Measurements from ENCODE around the gene IRF2BP1.
A peak's percentile ranks its signal among the peaks of the same experiment; 100 is the strongest.

The IRF2BP1 gene, protein sequence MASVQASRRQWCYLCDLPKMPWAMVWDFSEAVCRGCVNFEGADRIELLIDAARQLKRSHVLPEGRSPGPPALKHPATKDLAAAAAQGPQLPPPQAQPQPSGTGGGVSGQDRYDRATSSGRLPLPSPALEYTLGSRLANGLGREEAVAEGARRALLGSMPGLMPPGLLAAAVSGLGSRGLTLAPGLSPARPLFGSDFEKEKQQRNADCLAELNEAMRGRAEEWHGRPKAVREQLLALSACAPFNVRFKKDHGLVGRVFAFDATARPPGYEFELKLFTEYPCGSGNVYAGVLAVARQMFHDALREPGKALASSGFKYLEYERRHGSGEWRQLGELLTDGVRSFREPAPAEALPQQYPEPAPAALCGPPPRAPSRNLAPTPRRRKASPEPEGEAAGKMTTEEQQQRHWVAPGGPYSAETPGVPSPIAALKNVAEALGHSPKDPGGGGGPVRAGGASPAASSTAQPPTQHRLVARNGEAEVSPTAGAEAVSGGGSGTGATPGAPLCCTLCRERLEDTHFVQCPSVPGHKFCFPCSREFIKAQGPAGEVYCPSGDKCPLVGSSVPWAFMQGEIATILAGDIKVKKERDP

GRCh38 chr19:45885556-45886426, at the start of gene IRF2BP1:
Gene IRF2BP1, minus strand, starts transcription at chr19:45886141. Its CDS starts 367 bp downstream, at chr19:45885774.
- peak; percentile 71 to 81 (median 79) for DNase-seq (ENCODE audit: low read depth in 4 of 4, low spot score in 1 of 4)

DNA sequence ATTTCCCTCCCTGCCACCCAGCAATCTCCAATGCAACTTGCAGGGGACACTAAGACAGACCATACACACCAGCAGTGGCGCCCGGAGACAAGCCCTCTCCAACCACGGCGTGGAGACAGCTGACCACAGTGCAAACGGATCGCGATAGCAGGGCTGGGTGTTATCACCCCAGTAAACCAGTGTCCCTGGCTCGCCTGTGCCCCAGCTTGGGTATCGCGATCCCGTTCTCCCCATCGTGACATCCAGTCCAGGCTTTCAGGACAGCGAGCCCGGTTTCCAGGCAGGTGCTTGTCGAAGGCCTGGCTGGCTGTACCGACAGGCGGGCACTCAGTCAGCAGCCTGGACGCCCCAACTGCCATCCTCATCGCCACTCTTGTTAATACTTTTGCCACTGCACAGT, 49.3 kb upstream of the IRF2BP1 start:
- DNase-seq (ENCODE audit: low read depth in 4 of 4, low spot score in 1 of 4): no peak

DNA sequence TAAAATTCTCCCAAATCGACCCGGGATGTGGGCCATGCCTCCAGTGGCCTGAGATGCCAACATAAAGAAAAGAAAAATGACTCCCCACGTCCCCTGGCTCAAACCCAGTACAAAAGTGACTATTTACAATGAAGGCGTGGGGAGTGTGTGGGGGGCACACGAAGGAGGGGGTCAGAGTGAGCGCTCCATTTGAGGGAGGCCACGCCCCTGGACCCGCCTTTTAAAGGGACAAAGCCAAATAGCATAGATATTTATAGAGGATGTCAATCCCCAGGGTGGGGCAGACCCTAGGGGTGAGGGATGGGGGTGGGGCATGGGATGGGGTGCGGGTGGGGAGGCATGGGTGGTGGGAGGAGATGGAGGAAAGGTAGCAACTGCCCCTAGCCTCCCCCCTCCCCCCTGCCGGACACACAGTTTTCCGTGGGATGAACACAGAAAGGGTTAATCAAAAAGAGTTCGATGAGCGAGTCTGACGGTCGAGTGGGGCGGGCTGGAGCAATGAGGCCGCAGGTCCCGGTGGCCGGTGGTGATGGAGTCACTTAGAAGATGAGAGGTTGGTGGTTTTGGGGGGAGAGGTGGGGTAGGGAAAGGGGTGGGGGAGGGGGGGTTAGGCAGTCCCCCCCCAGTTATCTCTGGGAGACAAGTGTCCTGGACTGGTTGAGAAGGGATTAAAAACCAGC, 48.8 kb upstream of the IRF2BP1 start:
- DNase-seq (ENCODE audit: low read depth in 4 of 4, low spot score in 1 of 4): no peak

GRCh38 chr19:45933759-45934158, 47.8 kb upstream of the IRF2BP1 start:
- no peak for DNase-seq (ENCODE audit: low read depth in 4 of 4, low spot score in 1 of 4)

GRCh38 chr19:45931055-45931454, 45.1 kb upstream of the IRF2BP1 start:
- DNase-seq (ENCODE audit: low read depth in 4 of 4, low spot score in 1 of 4): no peak

DNA sequence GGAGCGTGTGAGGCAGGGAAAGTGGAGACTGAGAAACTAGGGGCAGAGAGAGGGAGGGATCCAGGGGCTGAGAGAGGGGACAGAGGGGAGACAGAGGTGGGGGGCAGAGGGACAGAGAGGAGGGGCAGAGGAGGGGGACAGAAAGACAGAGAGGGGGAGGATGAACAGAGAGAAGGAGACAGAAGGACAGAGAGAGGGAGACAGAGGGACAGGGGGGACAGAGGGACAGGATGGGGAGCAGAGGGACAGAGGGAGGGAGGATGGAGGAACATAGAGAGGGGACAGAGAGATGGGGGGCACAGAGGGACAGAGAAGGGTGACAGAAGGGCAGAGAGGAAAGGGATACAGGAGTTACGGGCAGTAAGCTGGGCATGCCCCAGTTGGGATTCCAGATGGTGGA, 43.3 kb upstream of the IRF2BP1 start:
- no peak for DNase-seq (ENCODE audit: low read depth in 4 of 4, low spot score in 1 of 4)

DNA sequence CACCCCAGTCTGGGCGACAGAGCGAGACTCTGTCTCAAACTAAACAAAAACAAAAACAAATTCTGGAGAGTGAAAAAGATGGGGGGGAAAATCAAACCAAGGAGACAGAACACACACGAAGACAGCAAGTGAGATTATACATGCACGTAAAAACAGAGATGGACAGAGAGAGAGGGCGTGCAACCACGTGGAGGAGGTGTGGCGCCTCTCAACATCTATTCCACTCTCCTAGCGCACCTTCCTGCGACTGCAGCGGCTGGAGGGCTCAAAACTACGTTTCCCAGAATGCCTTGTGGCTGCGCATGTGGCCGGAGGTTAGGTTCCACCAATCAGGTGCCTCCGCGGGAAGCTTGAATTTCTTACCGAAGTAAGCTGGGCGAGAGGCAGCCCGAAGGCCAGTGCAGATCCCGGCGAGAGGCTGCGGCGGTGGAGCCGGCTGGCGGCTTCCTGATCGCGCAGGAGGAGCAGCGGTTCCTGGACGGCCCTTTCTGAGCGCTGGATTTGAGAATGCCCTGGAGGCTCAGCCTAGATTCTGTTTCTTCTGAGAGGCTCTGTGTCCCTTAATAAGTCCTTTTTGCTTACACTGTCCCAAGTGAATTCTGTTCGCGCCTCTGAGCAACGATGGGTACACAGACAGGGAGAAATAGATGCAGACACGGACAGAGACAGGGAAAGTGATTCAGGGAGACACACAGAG, 41.8 kb upstream of the IRF2BP1 start:
- peak; percentile 68 to 79 (median 72) for DNase-seq (ENCODE audit: low read depth in 4 of 4, low spot score in 1 of 4)

DNA sequence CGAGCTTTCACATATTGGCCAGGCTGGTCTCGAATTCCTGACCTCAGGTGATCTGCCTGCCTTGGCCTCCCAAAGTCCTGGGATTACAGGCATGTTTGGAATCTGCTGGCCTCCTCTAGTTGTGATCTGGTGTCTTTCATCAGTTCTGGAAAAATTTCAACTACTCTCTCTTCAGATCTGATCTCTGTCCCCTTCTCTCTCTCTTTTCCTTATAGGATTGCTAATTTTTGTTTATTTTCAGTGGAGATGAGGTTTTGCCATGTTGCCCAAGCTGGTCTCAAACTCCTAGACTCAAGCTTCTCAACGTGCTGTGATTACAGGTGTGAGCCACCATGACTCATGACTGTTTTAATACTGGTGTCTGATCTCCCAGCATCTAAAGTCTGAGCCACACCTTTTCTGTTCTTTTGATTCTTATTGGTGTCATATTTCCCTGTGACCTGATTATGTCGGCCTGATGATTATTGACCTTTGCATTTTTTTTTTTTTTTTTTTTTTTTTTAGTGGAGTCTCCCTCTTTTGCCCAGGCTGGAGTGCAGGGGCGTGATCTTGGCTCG, 39.0 kb upstream of the IRF2BP1 start:
- no peak for DNase-seq (ENCODE audit: low read depth in 4 of 4, low spot score in 1 of 4)

GRCh38 chr19:45922281-45922680, 36.3 kb upstream of the IRF2BP1 start:
- DNase-seq (ENCODE audit: low read depth in 4 of 4, low spot score in 1 of 4): no peak

DNA sequence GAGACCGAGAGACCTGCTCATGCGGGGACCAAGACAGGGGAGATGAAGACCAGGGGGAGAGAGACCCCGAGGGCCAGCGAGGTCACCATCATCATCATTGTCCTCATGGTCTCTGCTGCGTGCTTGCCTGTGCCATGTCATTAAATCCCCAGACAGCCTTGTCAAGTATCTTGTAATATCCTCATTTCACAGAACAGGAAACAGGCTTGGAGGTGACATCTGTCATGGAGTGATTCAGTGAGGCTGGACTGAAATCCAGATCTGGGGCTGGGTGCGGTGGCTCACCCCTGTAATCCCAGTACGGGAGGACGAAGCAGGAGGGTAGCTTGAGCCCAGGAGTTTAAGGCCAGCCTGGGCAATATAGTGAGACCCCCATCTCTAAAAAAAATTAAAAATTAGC, 34.5 kb upstream of the IRF2BP1 start:
- no peak for DNase-seq (ENCODE audit: low read depth in 4 of 4, low spot score in 1 of 4)

DNA sequence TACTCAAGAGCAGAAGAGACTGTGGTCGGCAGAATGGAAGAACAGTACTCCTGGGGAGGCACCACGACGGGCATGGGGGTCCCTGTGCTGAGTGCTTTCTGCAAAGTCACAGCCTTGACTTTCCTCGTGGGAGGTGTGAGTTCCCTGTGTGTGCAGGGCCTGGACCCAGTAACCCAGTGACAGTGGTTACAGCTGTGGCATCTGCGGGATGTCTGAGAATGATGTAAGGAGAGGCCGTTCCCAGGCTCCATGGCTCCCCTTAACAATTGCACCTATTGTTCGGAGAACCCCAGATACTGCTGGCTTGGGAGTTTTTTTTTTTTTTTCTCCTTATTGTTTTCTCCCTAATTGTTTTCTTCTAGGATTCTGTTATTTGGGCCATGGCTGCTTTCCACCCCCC, 33.7 kb upstream of the IRF2BP1 start:
- no peak for DNase-seq (ENCODE audit: low read depth in 4 of 4, low spot score in 1 of 4)

- no peak for DNase-seq (ENCODE audit: low read depth in 4 of 4, low spot score in 1 of 4)
Measured at GRCh38 chr19:45918721-45919120, 32.8 kb upstream of the IRF2BP1 start.

DNA sequence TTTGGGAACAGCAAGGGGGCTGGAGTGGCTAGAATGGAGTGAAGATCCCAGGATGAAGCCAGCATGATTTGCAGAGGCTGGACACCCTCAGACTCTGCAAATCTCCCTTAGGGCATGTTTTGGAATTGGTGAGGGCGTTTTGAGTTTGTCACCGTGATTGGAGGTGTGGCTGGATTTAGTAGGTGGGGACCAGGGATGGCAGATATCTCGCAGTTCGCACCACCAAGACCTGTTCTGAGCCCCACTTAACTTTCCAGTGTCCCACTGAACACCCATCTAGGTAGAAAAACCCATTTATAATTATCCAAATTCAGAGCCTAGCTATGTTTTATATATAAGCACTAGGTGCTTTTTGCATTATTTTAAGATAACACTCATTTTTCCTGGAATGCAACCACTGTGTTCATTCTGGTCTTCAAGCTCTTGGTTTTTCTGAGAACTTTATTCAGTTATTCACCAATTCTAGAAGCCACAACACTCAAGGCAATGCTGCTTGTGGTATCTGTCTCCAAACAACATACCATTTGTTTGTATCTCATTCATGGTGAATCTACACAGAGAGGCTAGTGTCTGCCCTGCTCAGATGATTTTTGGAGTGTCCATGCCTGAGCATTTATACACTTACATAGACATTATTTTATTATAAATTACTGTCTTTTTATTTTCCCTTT, 31.6 kb upstream of the IRF2BP1 start:
- DNase-seq (ENCODE audit: low read depth in 4 of 4, low spot score in 1 of 4): no peak

DNA sequence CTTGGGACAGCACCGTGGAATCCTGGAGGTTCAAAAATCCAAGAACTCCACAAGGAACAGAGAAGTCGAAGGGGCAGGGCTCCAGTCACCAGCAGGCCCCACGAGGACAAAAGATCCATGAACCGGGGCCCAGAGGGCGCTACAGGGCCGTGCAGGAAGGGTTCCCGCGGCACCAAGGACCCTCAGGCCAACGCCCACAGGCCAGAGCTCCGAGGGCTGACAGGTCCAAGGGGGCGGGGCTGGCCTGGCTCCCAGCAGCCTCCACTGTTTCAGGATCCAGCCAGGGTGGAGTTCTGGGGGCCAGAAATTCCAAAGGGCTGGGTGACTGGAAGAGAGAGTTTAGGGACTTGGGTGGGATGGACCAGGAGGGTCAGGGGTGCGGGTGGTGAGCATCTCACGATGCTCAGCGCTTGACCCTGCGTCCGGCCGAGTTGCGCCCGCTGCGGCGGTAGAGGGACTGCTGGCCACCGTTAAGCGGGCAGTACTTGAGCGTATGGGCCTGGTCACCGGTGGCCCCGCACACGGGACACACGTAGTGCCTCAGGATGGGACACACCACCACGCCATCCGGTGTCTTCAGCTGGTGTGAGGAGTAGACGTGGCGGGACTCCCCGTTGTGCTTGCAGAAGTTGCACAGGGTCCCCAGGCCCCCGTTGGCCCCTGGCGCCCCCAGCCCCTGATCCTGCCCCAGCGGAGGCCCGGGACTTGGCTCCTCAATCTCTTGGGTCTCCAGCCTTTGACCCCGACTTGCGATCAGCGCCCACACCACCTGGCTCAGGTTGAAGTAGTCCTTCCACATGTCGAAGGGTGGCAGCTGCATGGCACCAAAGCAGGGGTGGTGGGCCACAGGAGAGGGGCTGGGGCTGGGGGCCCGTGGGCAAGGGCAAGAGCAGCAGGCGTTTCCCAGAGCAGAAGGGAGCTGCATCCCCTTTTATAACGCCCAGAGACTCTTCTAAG, 28.2 kb upstream of the IRF2BP1 start, which contains the start of gene NANOS2:
NANOS2 (minus strand) TSS at position 905 of the 957 bp plus-strand sequence; CDS start at position 820, 85 bp downstream.
- DNase-seq (ENCODE audit: low read depth in 4 of 4, low spot score in 1 of 4): no peak

DNA sequence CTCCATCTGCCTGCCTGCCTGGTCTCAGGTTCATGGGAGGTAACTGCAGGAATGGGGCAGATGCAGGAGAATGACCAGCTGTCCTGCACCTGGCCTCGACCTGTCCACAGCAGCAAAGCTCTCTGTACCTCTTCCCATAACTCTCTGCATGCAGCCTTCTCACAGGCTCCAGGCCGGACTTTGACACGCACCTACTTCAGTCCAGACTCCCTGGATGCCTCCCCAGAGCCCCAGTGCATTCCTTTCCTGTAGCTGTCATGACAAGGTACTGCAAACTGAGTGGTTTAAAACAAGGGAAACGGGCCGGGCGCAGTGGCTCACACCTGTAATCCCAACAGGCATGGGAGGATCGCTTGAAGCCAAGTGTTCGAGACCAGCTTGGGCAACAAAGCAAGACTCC, 25.4 kb upstream of the IRF2BP1 start:
- no peak for DNase-seq (ENCODE audit: low read depth in 4 of 4, low spot score in 1 of 4)

- no peak for DNase-seq (ENCODE audit: low read depth in 4 of 4, low spot score in 1 of 4)
Measured at GRCh38 chr19:45908956-45909355, 23.0 kb upstream of the IRF2BP1 start.

DNA sequence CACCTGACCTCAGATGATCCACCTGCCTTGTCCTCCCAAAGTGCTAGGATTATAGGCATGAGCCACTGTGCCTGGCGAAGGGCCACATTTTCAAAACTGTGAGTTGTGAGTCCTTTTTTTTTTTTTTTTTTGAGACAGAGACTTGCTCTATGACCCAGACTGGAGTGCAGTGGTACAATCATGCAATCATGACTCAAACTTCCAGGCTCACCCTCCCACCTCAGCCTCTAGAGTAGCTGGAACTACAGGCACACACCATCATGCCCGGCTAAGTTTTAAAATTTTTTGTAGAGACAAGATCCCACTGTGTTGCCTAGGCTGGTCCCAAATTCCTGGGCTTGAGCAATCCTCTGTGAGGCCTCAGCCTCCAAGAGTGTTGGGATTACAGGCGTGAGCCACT, 20.3 kb upstream of the IRF2BP1 start:
- no peak for DNase-seq (ENCODE audit: low read depth in 4 of 4, low spot score in 1 of 4)

DNA sequence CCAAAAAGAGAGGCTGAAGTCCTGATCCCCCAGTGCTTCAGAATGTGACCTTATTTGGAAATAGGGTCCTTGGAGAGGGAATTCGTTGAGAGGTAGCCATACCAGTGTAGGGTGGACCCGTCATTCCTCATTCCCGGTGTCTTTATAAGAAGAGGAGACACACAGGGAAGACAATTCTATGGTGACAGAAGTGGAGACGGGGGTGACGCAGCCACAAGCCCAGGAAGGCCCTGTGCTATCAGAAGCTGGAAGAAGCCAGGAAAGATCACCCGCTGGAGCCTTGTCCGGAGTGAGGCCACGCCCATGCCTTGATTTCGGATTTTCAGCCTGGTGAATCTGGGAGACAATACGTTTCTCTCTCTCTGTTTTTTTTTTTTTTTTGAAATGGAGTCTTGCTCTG, 19.1 kb upstream of the IRF2BP1 start:
- no peak for DNase-seq (ENCODE audit: low read depth in 4 of 4, low spot score in 1 of 4)

All from stimulated activated CD4-positive, alpha-beta T cell treated with anti-CD3 and anti-CD28 coated beads, Interleukin-1b, Interleukin-23, amount 100 ng/mL, for 24 hours (primary cell).